MM.1S (cell line): ENCODE results near the gene EPN2.
"Not testable (repeated sequence)": the region's sequence is repeated elsewhere in the genome, so short reads cannot be mapped to it uniquely, and the experiment has no call there.

Source experiments
- DNase-seq: peaks from one replicate; pipeline ENCODE4 v3.0.0-alpha.2; 2015
- H2AFZ ChIP-seq: fragments of 300-600 bp; sonication (generic); 2 replicates; pipeline ENCODE4 v1.6.0; 2016; ENCODE audit warnings: antibody characterized with exemption, low read length
- H3F3A ChIP-seq: fragments of 300-600 bp; sonication (generic); 2 replicates; pipeline ENCODE4 v1.6.1; 2016; ENCODE audit warnings: mild to moderate bottlenecking, antibody characterized with exemption, low read length, moderate library complexity, mixed read lengths; ENCODE audit not compliant: insufficient read depth
- H3K27ac ChIP-seq: fragments of 300-600 bp; sonication (generic); 2 replicates; pipeline ENCODE4 v1.5.1; 2016; ENCODE audit warnings: mild to moderate bottlenecking, low read length
- H3K27me3 ChIP-seq: fragments of 300-600 bp; sonication (generic); replicated peaks from 2 replicates; pipeline ENCODE4 v1.6.0; 2016; ENCODE audit warnings: low read length; ENCODE audit not compliant: insufficient read depth
- H3K36me3 ChIP-seq: fragments of 300-600 bp; sonication (generic); replicated peaks from 2 replicates; pipeline ENCODE4 v1.6.1; 2016; ENCODE audit warnings: mild to moderate bottlenecking, low read length, mixed read lengths; ENCODE audit not compliant: insufficient read depth
- H3K4me1 ChIP-seq: fragments of 300-600 bp; sonication (generic); 2 replicates; pipeline ENCODE4 v1.6.1; 2016; ENCODE audit warnings: low read length, mixed read lengths
- H3K4me2 ChIP-seq: fragments of 300-600 bp; sonication (generic); 2 replicates; pipeline ENCODE4 v1.6.0; 2016; ENCODE audit warnings: low read depth, low read length
- H3K4me3 ChIP-seq: fragments of 300-600 bp; sonication (generic); 2 replicates; pipeline ENCODE4 v1.5.1; 2016; ENCODE audit warnings: low read length, mixed read lengths
- H3K79me2 ChIP-seq: fragments of 300-600 bp; sonication (generic); 2 replicates; pipeline ENCODE4 v1.6.1; 2016; ENCODE audit warnings: mixed run types, low read length, mixed read lengths
- H3K9ac ChIP-seq: fragments of 300-600 bp; sonication (generic); 2 replicates; pipeline ENCODE4 v1.6.1; 2016; ENCODE audit warnings: low read length, mixed read lengths
- H3K9me2 ChIP-seq: fragments of 300-600 bp; sonication (generic); replicated peaks from 2 replicates; pipeline ENCODE4 v1.6.1; 2016; ENCODE audit warnings: mild to moderate bottlenecking, low read length, mixed read lengths; ENCODE audit not compliant: insufficient read depth
- H3K9me3 ChIP-seq: fragments of 300-600 bp; sonication (generic); replicated peaks from 2 replicates; pipeline ENCODE4 v1.6.1; 2016; ENCODE audit warnings: mild to moderate bottlenecking, low read length, mixed read lengths; ENCODE audit not compliant: insufficient read depth
- H4K20me1 ChIP-seq: fragments of 300-600 bp; sonication (generic); 2 replicates; pipeline ENCODE4 v1.6.1; 2016; ENCODE audit warnings: mild to moderate bottlenecking, low read length, moderate library complexity, mixed read lengths; ENCODE audit not compliant: insufficient read depth

The EPN2 gene

GRCh38 chr17:19237139-19237388 is at the start of gene EPN2:
Gene EPN2, plus strand, starts transcription at chr17:19237366. Its CDS starts 45,754 bp downstream, at chr17:19283120.
- peaks cover 29% of the 10 kb centered on the region for H3K79me2 ChIP-seq
- not testable (repeated sequence) for H3K4me1 ChIP-seq, H3K9me3 ChIP-seq, H3K27me3 ChIP-seq, H3K9me2 ChIP-seq, H4K20me1 ChIP-seq, H3F3A ChIP-seq, H3K36me3 ChIP-seq
- DNase-seq, result peak; percentile 51
- peak within 1 kb of the TSS; percentile 25; the same call in 1 of the 2 replicates for H3K27ac ChIP-seq
- H3K4me2 ChIP-seq, result peak within 1 kb of the TSS; percentile 98
- H3K4me3 ChIP-seq, result peak within 1 kb of the TSS; percentile 99
- H3K9ac ChIP-seq, result peak within 1 kb of the TSS; percentile 89
- peak within 1 kb of the TSS; percentile 98 for H2AFZ ChIP-seq

GRCh38 chr17:19187883-19188869 is 49.0 kb upstream of the EPN2 start:
- H3K79me2 ChIP-seq, H4K20me1 ChIP-seq, DNase-seq, H3K27ac ChIP-seq, H3K9ac ChIP-seq, H3K9me2 ChIP-seq, H3K36me3 ChIP-seq, H3K4me1 ChIP-seq, H3K27me3 ChIP-seq, H3K9me3 ChIP-seq, H2AFZ ChIP-seq, H3K4me2 ChIP-seq, H3K4me3 ChIP-seq, H3F3A ChIP-seq: not testable (repeated sequence)

GRCh38 chr17:19188870-19189708 is 48.1 kb upstream of the EPN2 start:
- not testable (repeated sequence) for H3K4me1 ChIP-seq, H3K9ac ChIP-seq, H3K9me2 ChIP-seq, H3K36me3 ChIP-seq, DNase-seq, H3K27ac ChIP-seq, H3K4me3 ChIP-seq, H3F3A ChIP-seq, H2AFZ ChIP-seq, H4K20me1 ChIP-seq, H3K9me3 ChIP-seq, H3K4me2 ChIP-seq, H3K79me2 ChIP-seq, H3K27me3 ChIP-seq

DNA sequence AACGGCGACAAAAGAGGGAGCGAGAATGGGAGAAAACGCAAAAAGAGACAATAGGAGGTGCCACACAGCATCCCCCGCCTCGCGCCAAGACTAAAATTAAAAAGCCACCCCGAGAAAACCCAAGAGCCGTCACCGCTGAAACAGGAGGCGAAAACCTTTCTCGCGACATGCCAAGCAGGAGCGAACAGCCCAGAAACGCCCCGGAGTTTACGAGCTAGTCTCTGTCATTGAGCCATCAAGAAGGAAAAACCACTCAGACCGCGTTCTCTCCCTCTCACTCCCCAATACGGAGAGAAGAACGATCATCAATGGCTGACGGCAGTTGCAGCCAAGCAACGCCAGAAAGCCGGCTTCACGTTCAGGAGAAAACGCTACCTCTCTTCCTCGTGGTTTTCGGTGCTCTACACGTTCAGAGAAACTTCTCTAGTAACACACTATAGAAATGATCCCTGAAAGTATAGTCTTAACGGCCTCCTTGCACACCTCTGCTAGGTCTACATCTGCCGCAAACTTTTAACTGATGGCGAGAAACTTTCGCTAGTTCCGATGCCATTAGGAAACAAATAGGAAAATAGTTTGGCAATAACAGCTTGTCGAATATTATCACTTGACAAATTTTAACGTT is 47.3 kb upstream of the EPN2 start:
- not testable (repeated sequence) for H3K27ac ChIP-seq, H3F3A ChIP-seq, H3K36me3 ChIP-seq, H4K20me1 ChIP-seq, H3K79me2 ChIP-seq, H3K4me3 ChIP-seq, H2AFZ ChIP-seq, H3K27me3 ChIP-seq, H3K9me3 ChIP-seq, H3K9me2 ChIP-seq, H3K4me1 ChIP-seq, H3K4me2 ChIP-seq, H3K9ac ChIP-seq, DNase-seq

- H3F3A ChIP-seq, H3K36me3 ChIP-seq, H3K4me2 ChIP-seq, H3K79me2 ChIP-seq, H3K27me3 ChIP-seq, H2AFZ ChIP-seq, H3K9me2 ChIP-seq, H3K27ac ChIP-seq, H4K20me1 ChIP-seq, DNase-seq, H3K4me1 ChIP-seq, H3K4me3 ChIP-seq, H3K9ac ChIP-seq, H3K9me3 ChIP-seq: not testable (repeated sequence)
Observed at GRCh38 chr17:19196382-19197204, 40.6 kb upstream of the EPN2 start.

GRCh38 chr17:19202448-19202847 is 34.7 kb upstream of the EPN2 start:
- not testable (repeated sequence) for H3K79me2 ChIP-seq, H3F3A ChIP-seq, H3K9ac ChIP-seq, H3K4me2 ChIP-seq, DNase-seq, H3K36me3 ChIP-seq, H3K27ac ChIP-seq, H3K27me3 ChIP-seq, H3K9me3 ChIP-seq, H3K4me1 ChIP-seq, H4K20me1 ChIP-seq, H3K4me3 ChIP-seq, H2AFZ ChIP-seq, H3K9me2 ChIP-seq

DNA sequence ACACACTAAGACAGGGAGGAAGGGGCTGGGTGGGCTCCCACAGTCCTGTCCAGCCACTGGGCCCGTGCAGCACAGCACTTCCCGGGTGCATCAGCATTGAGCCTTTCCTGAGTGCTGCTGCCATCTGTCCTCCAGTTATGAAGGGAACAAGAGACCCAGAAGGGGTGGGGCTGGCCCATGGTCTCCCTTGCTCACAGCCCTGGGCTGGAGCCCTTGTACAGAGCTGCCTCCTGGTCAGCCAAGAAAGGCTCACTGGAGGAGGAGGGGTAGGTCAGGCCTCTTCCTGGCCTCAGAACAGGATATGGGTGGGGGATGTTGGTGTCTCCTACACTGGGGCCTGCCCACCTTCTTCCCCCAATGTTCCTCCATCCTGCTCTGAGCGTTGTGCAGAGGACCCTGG is 33.7 kb upstream of the EPN2 start:
- H2AFZ ChIP-seq, H3K79me2 ChIP-seq, H3K9me2 ChIP-seq, H3K4me2 ChIP-seq, H3K27me3 ChIP-seq, H3K4me3 ChIP-seq, H4K20me1 ChIP-seq, H3K36me3 ChIP-seq, H3K9me3 ChIP-seq, H3K4me1 ChIP-seq, H3F3A ChIP-seq, H3K27ac ChIP-seq, H3K9ac ChIP-seq, DNase-seq: not testable (repeated sequence)
